ENCODE measurements around the gene GLTPD2.
A peak's percentile ranks its signal among the peaks of the same experiment; 100 is the strongest.

Gene GLTPD2

GRCh38 chr17:4789951-4790704, 1.4 kb downstream of the GLTPD2 start:
- TF ChIP-seq CTCF (IDR thresholded peaks at IDR 0.05; ENCODE audit: control insufficient read depth, extremely low read depth, insufficient read depth), result peak; percentile 92
- DNase-seq (ENCODE audit: low read depth), result peak; percentile 78

DNA sequence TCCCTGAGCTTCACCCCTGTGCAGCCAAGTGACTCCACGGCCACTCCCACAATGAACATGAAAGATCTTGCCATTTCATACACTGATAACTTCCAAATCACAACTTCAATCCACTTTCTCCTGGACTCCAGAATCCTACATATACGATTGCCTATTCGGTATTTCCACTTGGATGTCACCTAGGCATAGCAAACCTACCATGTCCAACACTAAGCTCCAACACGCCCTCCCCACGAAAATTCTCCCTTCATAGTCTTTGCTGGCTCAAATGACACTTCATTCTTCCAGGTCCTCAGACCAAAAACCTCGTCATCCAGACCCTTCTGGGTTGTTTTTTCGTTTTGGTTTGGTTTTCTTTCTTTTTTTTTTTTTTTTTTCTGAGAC, 1.9 kb downstream of the GLTPD2 start:
- peak overlapping the region; percentile 78 for H3K4me3 ChIP-seq (ENCODE audit: low read depth, low read length)
- TF ChIP-seq CTCF (IDR thresholded peaks at IDR 0.05; ENCODE audit: control insufficient read depth, extremely low read depth, insufficient read depth), result no peak
- DNase-seq (ENCODE audit: low read depth), result no peak

More at GRCh38 chr17:4789951-4790704, 1.4 kb downstream of the GLTPD2 start:
- peak overlapping the region; percentile 78 for H3K4me3 ChIP-seq (ENCODE audit: low read depth, low read length)

DNA sequence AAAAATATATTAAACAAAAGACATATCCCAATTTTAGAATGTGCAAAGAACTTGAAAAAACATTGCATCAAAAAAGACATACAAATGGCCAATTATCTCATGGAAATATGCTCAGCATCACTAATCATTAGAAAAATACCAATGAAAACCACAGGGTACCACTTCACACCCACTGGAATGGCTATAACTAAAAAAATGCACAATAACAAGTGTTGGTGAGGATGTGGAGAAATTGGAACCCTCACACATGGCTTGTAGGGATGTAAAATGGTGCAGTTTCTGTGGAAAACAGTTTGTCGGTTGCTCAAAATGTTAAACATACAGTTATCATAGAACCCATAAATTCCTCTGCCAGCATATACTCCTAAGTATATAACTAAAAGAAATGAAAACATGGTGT, 6.4 kb downstream of the GLTPD2 start:
- TF ChIP-seq CTCF (IDR thresholded peaks at IDR 0.05; ENCODE audit: control insufficient read depth, extremely low read depth, insufficient read depth), result no peak
- DNase-seq (ENCODE audit: low read depth), result no peak
- H3K4me3 ChIP-seq (ENCODE audit: low read depth, low read length), result no peak overlapping the region

DNA sequence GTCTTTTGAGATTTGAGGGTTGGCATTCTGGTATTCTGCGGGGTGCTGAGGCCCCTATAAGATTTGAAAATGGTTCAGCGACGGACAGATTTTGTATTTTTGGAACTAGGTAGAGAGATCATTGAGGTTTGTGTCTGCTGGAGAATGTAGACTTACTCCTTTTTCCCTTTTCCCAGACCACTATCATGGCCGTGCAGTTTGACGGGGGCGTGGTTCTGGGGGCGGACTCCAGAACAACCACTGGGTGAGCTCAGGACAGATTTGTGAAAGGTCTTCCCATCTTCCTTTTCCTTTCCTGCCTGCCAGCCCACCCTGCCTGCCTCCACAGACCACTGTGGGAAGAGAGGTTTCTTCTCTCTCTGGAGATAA, 7.8 kb downstream of the GLTPD2 start:
- peak overlapping the region; percentile 100 for H3K4me3 ChIP-seq (ENCODE audit: low read depth, low read length)
- no peak for TF ChIP-seq CTCF (IDR thresholded peaks at IDR 0.05; ENCODE audit: control insufficient read depth, extremely low read depth, insufficient read depth)
- no peak for DNase-seq (ENCODE audit: low read depth)

DNA sequence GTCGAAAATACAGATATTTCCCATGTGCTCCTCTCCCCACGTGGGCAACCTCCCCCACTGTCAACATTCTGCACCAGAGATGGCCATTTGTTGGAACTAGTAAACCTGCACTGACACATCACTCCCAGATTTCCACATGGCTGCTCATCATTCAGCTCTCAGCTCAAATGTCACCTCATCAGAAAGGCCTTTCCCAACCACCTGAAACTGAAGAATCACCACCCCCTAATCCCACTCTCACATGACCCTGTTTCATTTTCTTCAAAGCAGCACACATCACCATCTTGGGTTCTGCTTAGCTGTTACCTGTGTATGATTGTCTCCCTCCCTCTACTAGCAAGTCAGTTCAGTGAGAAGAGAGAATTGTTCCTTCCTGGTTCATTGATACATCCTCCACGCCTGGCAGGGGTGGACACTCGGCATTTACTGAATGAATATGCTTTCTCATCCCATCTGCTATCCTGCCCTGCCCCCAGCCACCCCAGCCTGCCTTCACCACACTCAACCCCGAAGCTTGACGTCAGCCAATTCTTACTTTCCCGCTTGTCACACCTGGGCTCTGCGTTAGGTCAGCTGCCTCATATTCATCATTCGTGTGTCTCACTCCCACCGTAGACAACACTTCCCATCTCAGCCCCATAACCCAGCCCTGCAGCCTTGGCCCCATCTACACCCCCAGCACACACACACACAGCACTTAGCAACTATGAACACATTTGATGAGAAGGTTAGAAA, 11.9 kb downstream of the GLTPD2 start:
- H3K4me3 ChIP-seq (ENCODE audit: low read depth, low read length), result no peak overlapping the region
- no peak for TF ChIP-seq CTCF (IDR thresholded peaks at IDR 0.05; ENCODE audit: control insufficient read depth, extremely low read depth, insufficient read depth)
- no peak for DNase-seq (ENCODE audit: low read depth)

DNA sequence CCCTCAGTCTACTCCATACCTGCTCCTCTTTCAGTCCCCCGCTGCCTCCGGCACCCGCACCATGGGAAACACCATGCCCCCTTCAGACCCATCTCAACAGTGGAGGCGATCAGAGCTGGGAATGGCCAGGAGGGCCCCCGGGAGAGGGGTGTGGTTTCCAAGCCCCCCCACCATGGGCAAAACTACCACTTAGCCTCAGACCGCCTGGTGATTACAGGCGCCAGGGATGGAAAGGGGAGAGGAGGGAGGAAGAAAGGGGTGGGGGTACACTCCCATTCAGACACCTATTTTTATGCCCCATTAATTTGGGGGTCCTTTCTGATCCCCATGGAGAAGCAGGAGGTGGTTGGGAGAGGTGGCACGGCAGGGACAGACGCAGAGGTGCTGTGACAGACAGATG, 13.5 kb downstream of the GLTPD2 start, which contains the start of gene C17orf114:
TSS of gene C17orf114 (minus strand) at position 101 of the 400 bp plus-strand sequence.
- DNase-seq (ENCODE audit: low read depth), result no peak
- no peak within 1 kb of the TSS for H3K4me3 ChIP-seq (ENCODE audit: low read depth, low read length)
- no peak for TF ChIP-seq CTCF (IDR thresholded peaks at IDR 0.05; ENCODE audit: control insufficient read depth, extremely low read depth, insufficient read depth)

Data from LNCaP clone FGC (cell line).